Endodermal cell (in vitro differentiated cells): Measurements from ENCODE around the gene BPHL. TPM values are rescaled to one million over a fixed set of nuclear protein-coding genes. Genes with fewer than 3 reads are reported as not detected.
"Not testable (repeated sequence)": the region's sequence is repeated elsewhere in the genome, so short reads cannot be mapped to it uniquely, and the experiment has no call there.

Source experiments
- DNase-seq: peaks from one replicate; pipeline ENCODE4 v3.0.0-alpha.2; 2017
- H3K27ac ChIP-seq: 2 replicates; pipeline ENCODE4 v1.5.1; 2013; ENCODE audit warnings: mild to moderate bottlenecking, low read depth, low read length, moderate library complexity
- H3K27me3 ChIP-seq: 2 replicates; pipeline ENCODE4 v1.6.1; 2013; ENCODE audit warnings: mild to moderate bottlenecking, low read length, moderate library complexity; ENCODE audit not compliant: insufficient read depth, control insufficient read depth, poor library complexity, severe bottlenecking
- H3K36me3 ChIP-seq: 2 replicates; pipeline ENCODE4 v1.7.0; 2013; ENCODE audit warnings: mild to moderate bottlenecking, low read length, moderate library complexity; ENCODE audit not compliant: control insufficient read depth, insufficient read depth
- H3K4me1 ChIP-seq: one replicate; pipeline ENCODE4 v1.7.0; 2013; ENCODE audit warnings: low read length; ENCODE audit not compliant: control insufficient read depth, insufficient read depth
- H3K4me3 ChIP-seq: 2 replicates; pipeline ENCODE4 v1.5.1; 2013; ENCODE audit warnings: mild to moderate bottlenecking, low read length, moderate library complexity
- H3K9ac ChIP-seq: 2 replicates; pipeline ENCODE4 v1.6.1; 2013; ENCODE audit warnings: mild to moderate bottlenecking, low read length, moderate library complexity; ENCODE audit not compliant: poor library complexity, severe bottlenecking; ENCODE audit errors: extremely low read depth
- H3K9me3 ChIP-seq: 2 replicates; pipeline ENCODE4 v1.6.1; 2013; ENCODE audit warnings: mild to moderate bottlenecking, low read length, moderate library complexity; ENCODE audit not compliant: control insufficient read depth
- H3K27ac Mint-ChIP-seq: 2 replicates; pipeline ENCODE4 v1.8.0; 2020; ENCODE audit warnings: mixed read lengths
- H3K27me3 Mint-ChIP-seq: 2 replicates; pipeline ENCODE4 v1.8.0; 2021; ENCODE audit warnings: mild to moderate bottlenecking, mixed read lengths; ENCODE audit not compliant: insufficient read depth
- H3K36me3 Mint-ChIP-seq: 2 replicates; pipeline ENCODE4 v1.8.0; 2020; ENCODE audit warnings: low read depth, mixed read lengths
- H3K4me1 Mint-ChIP-seq: 2 replicates; pipeline ENCODE4 v1.8.0; 2020; ENCODE audit warnings: mixed read lengths
- H3K4me3 Mint-ChIP-seq: 2 replicates; pipeline ENCODE4 v1.8.0; 2020; ENCODE audit warnings: mild to moderate bottlenecking, moderate library complexity, mixed read lengths
- H3K9me3 Mint-ChIP-seq: 2 replicates; pipeline ENCODE4 v1.8.0; 2020; ENCODE audit warnings: mild to moderate bottlenecking, mixed read lengths
- CTCF ChIP-seq: fragments of 200-600 bp; sonication (generic); conservative IDR thresholded peaks from 2 replicates; pipeline ENCODE4 v1.5.0; 2021; ENCODE audit warnings: antibody characterized with exemption, mild to moderate bottlenecking
- whole genome bisulfite sequencing, 2 experiments: methylation state at CpG; one replicate each; pipeline versions ENCODE4 v1.1.5 to v1.1.7; 2013; ENCODE audit warnings: missing lambda C conversion rate in 2 of 2, mixed read lengths in 1 of 2; ENCODE audit not compliant: insufficient coverage in 1 of 2, insufficient read length in 1 of 2; 5-methylcytosine and 5-hydroxymethylcytosine counted together
- total RNA-seq, 2 donors: library from RNA; stranded (reverse); fragmentation: NEBNext Ultra II Directional in 1 of 2; extraction: Animal tissue kit (Norgen Biotek cat#: 25700) in 1 of 2; gene quantifications; 2 replicates in 1 of 2; 3 replicates in 1 of 2; pipeline ENCODE4 v1.2.1, GENCODE V29; 2021

BPHL gene
- total RNA-seq, 2 donors from 2014 or later = 42.8 to 42.9 TPM

GRCh38 chr6:3196770-3197169, 78.3 kb downstream of the BPHL start:
- H3K27ac Mint-ChIP-seq = no peak overlapping the region
- no peaks in the 10 kb centered on the region for H3K27me3 Mint-ChIP-seq
- peaks cover 8% of the 10 kb centered on the region for H3K4me1 Mint-ChIP-seq
- peaks cover 4% of the 10 kb centered on the region for H3K4me1 ChIP-seq
- no peak overlapping the region for H3K27ac ChIP-seq
- peaks cover 6% of the 10 kb centered on the region for H3K9me3 Mint-ChIP-seq
- DNase-seq = no peak
- no peaks in the 10 kb centered on the region for H3K36me3 ChIP-seq
- H3K4me3 Mint-ChIP-seq = no peak overlapping the region
- H3K4me3 ChIP-seq = no peak overlapping the region
- no peaks in the 10 kb centered on the region for H3K36me3 Mint-ChIP-seq
- 91 to 98% methylated on average over 4 to 5 of the region's 5 CpGs for WGBS, 2 experiments
- TF ChIP-seq CTCF = no peak
- no peaks in the 10 kb centered on the region for H3K27me3 ChIP-seq
- H3K9ac ChIP-seq = no peak overlapping the region
- H3K9me3 ChIP-seq = no peaks in the 10 kb centered on the region

- not testable (repeated sequence) for H3K4me1 Mint-ChIP-seq, H3K9me3 ChIP-seq, DNase-seq, H3K36me3 Mint-ChIP-seq, H3K9me3 Mint-ChIP-seq, H3K27me3 Mint-ChIP-seq, H3K4me1 ChIP-seq, H3K27me3 ChIP-seq, H3K36me3 ChIP-seq, H3K27ac ChIP-seq, H3K4me3 ChIP-seq, H3K27ac Mint-ChIP-seq, H3K9ac ChIP-seq, H3K4me3 Mint-ChIP-seq
- WGBS, 2 experiments = no CpG with 5 or more reads among the region's 5 CpGs
Observed at GRCh38 chr6:3197734-3198133, 79.2 kb downstream of the BPHL start.

GRCh38 chr6:3199382-3199781, 80.9 kb downstream of the BPHL start:
- no peak for TF ChIP-seq CTCF
- 90% methylated on average over 4 to 5 of the region's 5 CpGs for WGBS, 2 experiments
- no peak overlapping the region for H3K4me3 ChIP-seq
- Mint-ChIP-seq H3K9me3 (peaks cover 6% of the 10 kb centered on the region), H3K27me3 (no peaks in the 10 kb centered on the region), H3K4me1 (peaks cover 9% of the 10 kb centered on the region), H3K27ac (no peak overlapping the region), H3K4me3 (no peak overlapping the region), H3K36me3 (no peaks in the 10 kb centered on the region)
- no peak overlapping the region for H3K9ac ChIP-seq
- H3K36me3 ChIP-seq = no peaks in the 10 kb centered on the region
- DNase-seq = peak; percentile 24
- H3K27ac ChIP-seq = no peak overlapping the region
- no peaks in the 10 kb centered on the region for H3K27me3 ChIP-seq
- peaks cover 4% of the 10 kb centered on the region for H3K4me1 ChIP-seq
- no peaks in the 10 kb centered on the region for H3K9me3 ChIP-seq

GRCh38 chr6:3200682-3201081, 82.2 kb downstream of the BPHL start:
- Histone ChIP-seq H3K27me3 (no peaks in the 10 kb centered on the region), H3K4me3 (no peak overlapping the region), H3K27ac (no peak overlapping the region), H3K36me3 (no peaks in the 10 kb centered on the region), H3K9me3 (no peaks in the 10 kb centered on the region), H3K4me1 (no peaks in the 10 kb centered on the region), H3K9ac (no peak overlapping the region)
- Mint-ChIP-seq H3K9me3 (peaks cover 6% of the 10 kb centered on the region), H3K4me3 (no peak overlapping the region), H3K27me3 (no peaks in the 10 kb centered on the region), H3K36me3 (no peaks in the 10 kb centered on the region), H3K4me1 (peaks cover 9% of the 10 kb centered on the region), H3K27ac (no peak overlapping the region)
- TF ChIP-seq CTCF = no peak
- peak; percentile 2 for DNase-seq
